Vagina (tissue), 2 donors: Measurements from ENCODE around the gene USP10.

Experiments
- POLR2A ChIP-seq, 2 donors: fragments of 450-650 bp; IDR thresholded peaks; one replicate each; pipeline ENCODE4 v1.6.1; 2017; ENCODE audit warnings: antibody characterized with exemption in 2 of 2, mild to moderate bottlenecking in 2 of 2, moderate library complexity in 2 of 2
- TF ChIP-seq, protein P1 (sequence below), 3 experiments: fragments of 450-650 bp in 2 of 3; fragments of 200-600 bp in 1 of 3; sonication (generic) in 1 of 3; IDR thresholded peaks; one replicate each; pipeline ENCODE4 v1.5.1; 2017 to 2019; ENCODE audit warnings: antibody characterized with exemption in 3 of 3, mild to moderate bottlenecking in 2 of 3, moderate library complexity in 2 of 3

DNA sequence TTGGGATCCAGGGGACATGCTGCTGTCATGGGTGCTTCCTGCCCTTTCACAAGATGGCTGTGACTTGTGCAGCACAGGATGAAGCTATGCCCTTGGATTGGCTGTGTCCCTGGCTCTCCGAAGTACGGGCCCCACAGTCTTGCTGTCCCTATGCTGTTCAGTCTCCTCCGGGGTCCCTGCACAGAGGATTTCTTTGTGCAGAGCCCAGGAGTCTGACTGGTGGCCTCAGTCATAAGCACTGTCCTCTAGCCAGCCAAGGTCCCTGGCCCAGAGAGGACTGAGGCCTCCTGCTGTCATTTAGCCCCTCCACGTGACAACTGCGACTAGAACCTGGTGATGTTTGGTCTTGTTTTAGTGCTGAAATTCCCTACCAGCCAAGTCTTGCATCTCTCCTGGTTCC, 77.6 kb downstream of the USP10 start:
- TF ChIP-seq, protein P1, sequence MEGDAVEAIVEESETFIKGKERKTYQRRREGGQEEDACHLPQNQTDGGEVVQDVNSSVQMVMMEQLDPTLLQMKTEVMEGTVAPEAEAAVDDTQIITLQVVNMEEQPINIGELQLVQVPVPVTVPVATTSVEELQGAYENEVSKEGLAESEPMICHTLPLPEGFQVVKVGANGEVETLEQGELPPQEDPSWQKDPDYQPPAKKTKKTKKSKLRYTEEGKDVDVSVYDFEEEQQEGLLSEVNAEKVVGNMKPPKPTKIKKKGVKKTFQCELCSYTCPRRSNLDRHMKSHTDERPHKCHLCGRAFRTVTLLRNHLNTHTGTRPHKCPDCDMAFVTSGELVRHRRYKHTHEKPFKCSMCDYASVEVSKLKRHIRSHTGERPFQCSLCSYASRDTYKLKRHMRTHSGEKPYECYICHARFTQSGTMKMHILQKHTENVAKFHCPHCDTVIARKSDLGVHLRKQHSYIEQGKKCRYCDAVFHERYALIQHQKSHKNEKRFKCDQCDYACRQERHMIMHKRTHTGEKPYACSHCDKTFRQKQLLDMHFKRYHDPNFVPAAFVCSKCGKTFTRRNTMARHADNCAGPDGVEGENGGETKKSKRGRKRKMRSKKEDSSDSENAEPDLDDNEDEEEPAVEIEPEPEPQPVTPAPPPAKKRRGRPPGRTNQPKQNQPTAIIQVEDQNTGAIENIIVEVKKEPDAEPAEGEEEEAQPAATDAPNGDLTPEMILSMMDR (IDR thresholded peaks at IDR 0.05): no peak
- TF ChIP-seq POLR2A (IDR thresholded peaks at IDR 0.05): no peak
